Kidney capillary endothelial cell (primary cell): ENCODE data around the gene TNFAIP6.
"Not testable (repeated sequence)": the region's sequence is repeated elsewhere in the genome, so short reads cannot be mapped to it uniquely, and the experiment has no call there.

Experiments
- DNase-seq: peaks from one replicate; pipeline ENCODE4 v3.0.0-alpha.2; 2018; ENCODE audit warnings: low spot score

The TNFAIP6 gene

DNA sequence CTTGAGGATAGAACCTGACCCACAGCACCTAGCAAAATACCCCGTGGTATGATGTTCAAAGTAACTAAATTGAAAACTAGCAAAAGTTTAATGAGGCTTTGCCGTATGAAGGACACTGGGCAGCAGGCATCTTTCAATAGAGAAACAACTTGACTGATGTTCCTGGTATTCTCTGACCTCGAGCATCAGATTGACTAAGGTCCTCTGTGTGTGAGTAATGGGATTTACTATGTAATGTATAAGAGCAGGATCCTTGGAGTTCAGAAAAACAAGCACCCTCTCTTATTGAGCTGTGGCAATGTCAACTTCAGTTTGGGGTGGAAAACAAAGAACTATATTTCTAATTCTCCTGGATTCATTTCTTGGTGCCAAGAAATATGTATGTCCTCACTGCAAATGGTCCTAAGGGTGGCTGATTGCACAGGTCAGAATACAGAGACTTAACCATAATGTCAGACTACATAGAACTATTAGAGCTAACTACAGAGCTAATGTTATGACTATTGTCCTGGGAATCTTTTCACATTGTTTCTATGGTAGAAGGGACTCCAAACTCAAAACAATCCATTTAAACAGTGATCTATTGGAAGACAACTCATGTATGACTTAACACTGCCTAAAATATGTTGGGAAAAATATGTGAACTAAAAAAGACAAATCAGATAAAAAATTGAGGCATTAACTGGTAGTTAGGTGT, 4.4 kb downstream of the TNFAIP6 start:
- DNase-seq: no peak

- no peak for DNase-seq
Measured at GRCh38 chr2:151363709-151364108, 6.3 kb downstream of the TNFAIP6 start.

GRCh38 chr2:151367571-151367970, 10.2 kb downstream of the TNFAIP6 start:
- DNase-seq: no peak

- DNase-seq: peak; percentile 70
Measured at GRCh38 chr2:151374436-151374835, 17.0 kb downstream of the TNFAIP6 start.

GRCh38 chr2:151379169-151379568, 21.8 kb downstream of the TNFAIP6 start:
- DNase-seq: no peak

- no peak for DNase-seq
Measured at GRCh38 chr2:151380580-151381235, 23.3 kb downstream of the TNFAIP6 start.

DNA sequence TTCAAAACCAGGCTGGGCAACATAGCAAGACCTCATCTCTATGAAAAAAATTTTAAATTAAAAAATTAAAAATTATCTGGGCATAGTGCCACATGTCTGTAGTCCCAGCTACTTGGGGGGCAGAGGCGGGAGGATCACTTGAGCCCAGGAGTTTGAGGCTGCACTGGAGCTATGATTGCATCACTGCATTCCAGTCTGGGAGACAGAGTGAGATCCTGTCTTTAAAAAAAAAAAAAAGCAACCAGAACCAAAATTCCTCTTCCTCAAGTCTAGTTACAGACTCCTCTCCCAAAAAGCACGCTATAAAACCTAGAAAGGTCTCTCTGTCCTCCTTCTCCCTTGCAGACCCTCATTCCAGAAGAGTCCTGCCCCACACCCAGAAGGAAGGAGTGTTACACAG, 23.9 kb downstream of the TNFAIP6 start:
- no peak for DNase-seq

DNA sequence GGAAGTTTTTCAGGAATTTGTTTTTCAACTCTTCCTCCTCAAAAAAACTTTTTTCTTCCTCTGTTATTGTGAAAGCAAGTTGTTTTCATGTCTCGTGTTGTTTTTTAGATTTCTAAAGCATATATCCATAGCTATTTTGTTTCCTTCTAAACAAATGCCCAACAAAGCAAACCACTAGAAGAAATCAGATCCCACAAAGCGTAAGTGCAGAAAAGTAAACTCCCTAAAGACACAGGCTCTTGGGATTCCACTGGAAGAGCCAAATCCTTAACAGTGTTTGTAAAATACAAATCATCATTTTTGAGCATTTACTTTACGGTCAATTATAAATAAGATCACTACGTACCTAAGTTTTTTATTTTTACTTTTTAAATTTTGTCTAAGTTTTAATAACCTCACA, 30.6 kb downstream of the TNFAIP6 start:
- DNase-seq: no peak

DNA sequence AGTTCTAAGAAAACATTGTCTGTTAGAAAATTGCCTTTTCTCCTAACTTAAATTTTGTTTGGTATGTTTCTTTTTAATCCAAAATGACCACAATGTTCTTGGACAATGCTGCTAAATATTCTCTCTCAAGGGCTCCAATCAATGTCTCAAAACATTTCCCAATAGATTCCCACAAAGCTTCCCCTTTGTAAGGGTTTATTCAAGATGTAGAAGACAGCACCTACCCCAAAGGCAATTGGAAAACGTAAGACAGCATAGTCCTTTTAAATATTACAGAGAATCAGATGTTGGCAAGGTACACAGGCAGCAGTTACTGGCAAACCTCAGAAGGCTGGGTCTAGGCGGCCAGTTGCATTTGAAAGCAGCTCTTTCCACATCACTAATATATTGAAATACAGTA, 34.0 kb downstream of the TNFAIP6 start:
- no peak for DNase-seq

- no peak for DNase-seq
Measured at GRCh38 chr2:151394509-151394908, 37.1 kb downstream of the TNFAIP6 start.

DNA sequence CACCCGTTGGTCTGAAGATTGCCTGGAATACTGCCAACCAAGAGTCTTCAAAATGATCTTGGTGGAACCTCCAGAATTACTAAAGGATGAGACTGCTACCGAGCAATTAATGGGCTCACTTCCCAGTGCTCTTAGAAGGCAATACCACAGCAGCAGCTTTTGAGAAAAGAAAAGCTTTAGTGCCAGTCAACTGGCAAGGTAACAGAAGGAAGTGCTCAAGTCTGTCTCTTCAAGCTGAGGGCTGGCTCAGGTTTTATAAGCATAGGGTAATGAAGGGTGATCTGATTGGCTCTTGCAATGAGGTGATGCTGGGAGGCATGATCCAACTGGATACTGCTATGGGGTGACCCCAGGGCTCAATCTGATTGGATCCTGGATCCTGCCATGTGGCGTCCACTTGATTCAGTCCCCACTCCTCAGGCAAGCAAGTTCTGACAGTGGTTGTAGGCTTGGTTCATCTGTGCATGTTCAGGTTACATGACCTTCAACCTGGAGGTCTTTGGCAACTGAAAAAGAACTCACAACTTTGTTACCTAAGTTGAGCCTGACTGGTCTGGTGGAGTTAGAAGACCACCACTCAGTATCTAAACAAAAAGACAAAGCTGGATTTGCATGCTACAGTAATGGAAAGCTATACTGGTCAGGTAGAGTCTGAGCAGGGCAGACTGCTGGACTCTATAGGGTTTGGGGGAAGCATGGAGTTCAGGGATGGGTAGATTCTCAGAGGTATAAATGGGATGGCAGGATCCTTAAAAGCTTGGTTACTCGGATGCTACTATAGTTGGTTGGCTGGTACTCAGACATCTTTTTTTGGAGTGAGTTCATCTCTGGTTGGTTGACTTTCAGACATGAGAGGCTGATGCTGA, 38.4 kb downstream of the TNFAIP6 start:
- DNase-seq: no peak

- DNase-seq: no peak
Measured at GRCh38 chr2:151399981-151400380, 42.6 kb downstream of the TNFAIP6 start.

DNA sequence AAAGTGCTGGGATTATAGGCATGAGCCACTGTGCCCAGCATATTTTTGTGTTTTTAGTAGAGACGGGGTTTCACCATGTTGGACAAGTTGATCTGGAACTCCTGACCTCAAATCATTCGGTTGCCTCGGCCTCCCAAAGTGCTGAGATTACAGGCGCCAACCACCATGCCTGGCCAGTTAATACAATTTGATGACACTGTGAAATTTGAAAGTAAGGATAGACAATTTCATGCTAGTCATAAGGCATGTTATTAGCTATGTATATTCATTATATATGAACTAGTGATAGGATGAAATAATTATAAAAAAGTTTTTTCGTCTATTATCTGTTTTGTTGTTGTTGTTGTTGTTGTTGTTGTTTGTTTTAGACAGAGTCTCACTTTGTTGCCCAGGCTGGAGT, 43.8 kb downstream of the TNFAIP6 start:
- no peak for DNase-seq

DNA sequence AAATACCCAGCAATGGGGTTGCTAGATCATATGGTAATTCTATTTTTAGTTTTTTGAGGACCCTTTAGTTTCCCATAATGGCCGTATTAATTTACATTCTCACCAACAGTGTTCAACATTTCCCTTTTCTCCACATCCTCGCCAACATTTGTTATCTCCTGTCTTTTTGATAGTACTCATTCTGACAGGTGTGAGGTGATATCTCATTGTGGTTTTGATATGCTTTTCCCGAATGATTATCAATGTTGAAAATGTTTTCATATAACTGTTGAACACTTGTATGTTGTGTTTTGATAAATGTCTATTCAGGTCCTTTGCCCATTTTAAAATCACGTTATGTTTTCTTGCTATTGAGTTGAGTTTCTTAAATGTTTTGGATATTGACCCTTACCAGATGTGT, 46.5 kb downstream of the TNFAIP6 start:
- no peak for DNase-seq

- no peak for DNase-seq
Measured at GRCh38 chr2:151405376-151405775, 48.0 kb downstream of the TNFAIP6 start.

DNA sequence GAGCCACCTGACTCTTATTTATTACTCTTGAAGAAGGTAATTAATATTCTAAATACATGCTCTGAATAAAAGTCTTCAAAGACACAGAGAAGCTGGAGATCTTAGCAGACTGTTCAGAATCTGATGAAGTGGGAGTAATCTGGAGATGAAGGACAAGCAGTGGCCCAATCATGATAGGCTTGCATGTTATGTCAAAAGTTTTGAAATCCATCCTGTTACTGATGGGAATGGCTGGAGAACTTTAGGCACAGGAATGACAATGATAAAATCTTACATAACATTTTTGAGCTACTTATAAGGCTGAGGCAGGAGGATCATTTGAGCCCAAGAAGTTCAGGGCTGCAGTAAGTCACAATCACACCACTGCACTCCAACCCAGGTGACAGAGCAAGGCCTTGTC, 49.9 kb downstream of the TNFAIP6 start:
- no peak for DNase-seq

GRCh38 chr2:151408788-151409600, 51.6 kb downstream of the TNFAIP6 start:
- DNase-seq: no peak

DNA sequence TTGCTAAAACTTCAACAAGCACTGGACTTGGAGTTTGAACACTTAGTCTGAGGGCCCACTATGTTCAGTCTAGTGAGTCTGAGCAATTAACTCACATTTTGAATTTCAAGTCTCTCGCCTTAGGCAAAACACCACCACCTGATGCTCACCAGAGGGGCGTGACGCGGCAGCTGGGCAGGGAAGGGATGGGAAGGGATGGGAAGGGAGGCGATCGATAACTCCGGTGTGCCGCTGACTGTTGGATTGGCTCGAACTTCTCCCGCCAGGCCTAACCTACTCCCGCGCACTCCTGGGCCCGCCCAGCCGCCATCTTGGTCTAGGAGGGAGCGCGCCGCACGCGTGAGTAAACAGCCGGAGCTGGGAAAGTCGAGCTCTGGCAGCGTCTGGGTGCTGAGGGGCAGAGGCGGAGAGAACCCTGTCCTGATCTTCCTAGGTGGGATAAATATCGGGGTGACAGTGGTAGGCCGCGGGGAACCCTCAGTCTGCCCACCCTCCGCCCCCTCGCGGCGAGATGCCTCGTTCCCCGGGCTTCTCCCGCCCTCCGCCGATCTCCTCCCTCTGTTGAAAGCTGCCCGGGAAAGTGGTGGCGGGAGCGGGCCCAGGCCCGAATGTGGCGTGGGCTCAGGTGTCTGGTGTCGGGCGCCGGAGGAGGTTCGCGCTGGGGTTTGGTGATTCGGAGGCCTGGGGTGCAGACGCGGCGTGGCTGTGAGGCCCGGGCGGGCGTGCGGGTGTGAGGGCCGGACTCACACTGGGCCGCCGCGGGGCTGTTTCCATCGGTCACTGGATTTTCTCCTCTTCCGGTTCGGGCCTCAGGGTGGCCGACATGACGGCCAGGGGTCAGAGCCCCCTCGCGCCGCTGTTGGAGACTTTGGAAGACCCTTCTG, 52.5 kb downstream of the TNFAIP6 start, which contains the start of gene RIF1:
RIF1 (plus strand) TSS at position 302 of the 884 bp plus-strand sequence; CDS start at position 824, 522 bp downstream.
- DNase-seq: peak; percentile 89

GRCh38 chr2:151410485-151410834, 53.1 kb downstream of the TNFAIP6 start:
- peak; percentile 7 for DNase-seq

GRCh38 chr2:151417650-151418049, 60.3 kb downstream of the TNFAIP6 start:
- no peak for DNase-seq

- DNase-seq: not testable (repeated sequence)
Measured at GRCh38 chr2:151421681-151422080, 64.3 kb downstream of the TNFAIP6 start.
